ENCODE data around the gene NXNL2. TPM values are rescaled to one million over a fixed set of nuclear protein-coding genes. Genes with fewer than 3 reads are reported as not detected.

Gene NXNL2
- total RNA-seq, 2 donors from 2014 or later, result 0.68 to 1.9 TPM

- Histone ChIP-seq H3K27me3 (replicated peaks; ENCODE audit: insufficient read depth) (no peaks in the 10 kb centered on the region), H3K9me3 (no peaks in the 10 kb centered on the region), H3K4me3 (peak overlapping the region; percentile 31 to 51), H3K4me1 (replicated peaks) (no peaks in the 10 kb centered on the region), H3K36me3 (no peaks in the 10 kb centered on the region), H3K27ac (peak overlapping the region; percentile 1 to 29)
- intact Hi-C loops (cut with DNase I), result loop anchor here (2.0 to 5.0 kb wide), 2 partner anchors 42 to 147 kb away; partner anchors contain the start of gene SPIN1
- 9% methylated on average over 31 of the region's 75 CpGs for WGBS
- peak; percentile 30 for DNase-seq (ENCODE audit: low spot score)
- peak; percentile 2 for TF ChIP-seq POLR2AphosphoS5 (IDR thresholded peaks at IDR 0.05)
- TF ChIP-seq POLR2A (IDR thresholded peaks at IDR 0.05), result peak; percentile 50
- TF ChIP-seq CTCF (IDR thresholded peaks at IDR 0.05), result no peak
Measured at GRCh38 chr9:88535226-88536022, 446 bp downstream of the NXNL2 start.

- no peak for DNase-seq (ENCODE audit: low spot score)
- Histone ChIP-seq H3K4me1 (replicated peaks) (no peaks in the 10 kb centered on the region), H3K9me3 (no peaks in the 10 kb centered on the region), H3K36me3 (no peaks in the 10 kb centered on the region), H3K27me3 (replicated peaks; ENCODE audit: insufficient read depth) (no peaks in the 10 kb centered on the region), H3K27ac (peak overlapping the region; percentile 1 to 29), H3K4me3 (peak overlapping the region; percentile 31 to 51)
- TF ChIP-seq POLR2AphosphoS5 (IDR thresholded peaks at IDR 0.05), result no peak
- TF ChIP-seq POLR2A (IDR thresholded peaks at IDR 0.05), result no peak
- TF ChIP-seq CTCF (IDR thresholded peaks at IDR 0.05), result no peak
- WGBS, result 33% methylated on average over 18 of the region's 18 CpGs
- intact Hi-C loops (cut with DNase I), result loop anchor here (5.0 kb wide), 1 partner anchor 41 kb away; no protein-coding TSS in a partner anchor
Measured at GRCh38 chr9:88536023-88536324, 996 bp downstream of the NXNL2 start.

- no peak for TF ChIP-seq POLR2AphosphoS5 (IDR thresholded peaks at IDR 0.05)
- no peak for TF ChIP-seq CTCF (IDR thresholded peaks at IDR 0.05)
- no peak for TF ChIP-seq POLR2A (IDR thresholded peaks at IDR 0.05)
- no peaks in the 10 kb centered on the region for H3K9me3 ChIP-seq
- H3K27me3 ChIP-seq (replicated peaks; ENCODE audit: insufficient read depth), result no peaks in the 10 kb centered on the region
- no peak for DNase-seq (ENCODE audit: low spot score)
- no peaks in the 10 kb centered on the region for H3K4me1 ChIP-seq (replicated peaks)
- peak overlapping the region; percentile 2 to 12 for H3K27ac ChIP-seq
- 47% methylated on average over 15 of the region's 15 CpGs for WGBS
- no peaks in the 10 kb centered on the region for H3K36me3 ChIP-seq
- intact Hi-C loops (cut with DNase I), result loop anchor here (5.0 kb wide), 1 partner anchor 40 kb away; no protein-coding TSS in a partner anchor
- H3K4me3 ChIP-seq, result no peak overlapping the region
Measured at GRCh38 chr9:88536951-88537760, 2.2 kb downstream of the NXNL2 start.

GRCh38 chr9:88537761-88538091, 2.7 kb downstream of the NXNL2 start:
- H3K27ac ChIP-seq, result peak overlapping the region in 1 of 2 donors; percentile 2
- no peak for TF ChIP-seq POLR2A (IDR thresholded peaks at IDR 0.05)
- H3K27me3 ChIP-seq (replicated peaks; ENCODE audit: insufficient read depth), result no peaks in the 10 kb centered on the region
- no peaks in the 10 kb centered on the region for H3K36me3 ChIP-seq
- intact Hi-C loops (cut with DNase I), result loop anchor here (5.0 kb wide), 1 partner anchor 40 kb away; no protein-coding TSS in a partner anchor
- no peaks in the 10 kb centered on the region for H3K9me3 ChIP-seq
- no peaks in the 10 kb centered on the region for H3K4me1 ChIP-seq (replicated peaks)
- no peak overlapping the region for H3K4me3 ChIP-seq
- DNase-seq (ENCODE audit: low spot score), result no peak
- WGBS, result 16% methylated on average over 1 of the region's 1 CpG

- intact Hi-C loops (cut with DNase I), result loop anchor here (5.0 kb wide), 1 partner anchor 39 kb away; no protein-coding TSS in a partner anchor
- Histone ChIP-seq H3K27ac (no peak overlapping the region), H3K9me3 (no peaks in the 10 kb centered on the region), H3K27me3 (replicated peaks; ENCODE audit: insufficient read depth) (no peaks in the 10 kb centered on the region), H3K4me1 (replicated peaks) (no peaks in the 10 kb centered on the region), H3K36me3 (no peaks in the 10 kb centered on the region), H3K4me3 (no peak overlapping the region)
- no peak for TF ChIP-seq CTCF (IDR thresholded peaks at IDR 0.05)
- no peak for TF ChIP-seq POLR2A (IDR thresholded peaks at IDR 0.05)
- no peak for TF ChIP-seq POLR2AphosphoS5 (IDR thresholded peaks at IDR 0.05)
- WGBS, result 86% methylated on average over 10 of the region's 10 CpGs
- no peak for DNase-seq (ENCODE audit: low spot score)
Measured at GRCh38 chr9:88538311-88539085, 3.5 kb downstream of the NXNL2 start.
